ENCODE results near the gene CCDC88C.

DNA sequence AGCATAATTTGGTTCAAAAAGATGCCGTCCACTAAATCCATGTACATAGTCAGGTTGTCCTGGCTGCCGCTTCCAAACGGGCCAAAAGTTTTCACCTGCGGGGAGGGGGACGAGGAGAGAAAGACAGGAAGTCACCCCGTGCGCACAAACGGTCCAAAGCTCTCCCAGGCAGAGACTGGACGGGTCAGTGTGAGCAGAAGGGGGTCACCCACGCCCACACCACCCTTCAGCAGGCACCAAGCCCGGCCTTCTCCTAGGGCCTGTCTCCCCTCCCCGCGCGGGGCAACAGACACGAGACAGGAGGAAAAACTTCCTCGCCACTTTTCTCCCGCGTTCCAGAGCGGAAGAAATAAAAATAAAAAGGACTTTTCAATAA lies 888 bp downstream of the CCDC88C start:
- no peak for TF ChIP-seq POLR2A (IDR thresholded peaks at IDR 0.05)
- TF ChIP-seq, protein P1, sequence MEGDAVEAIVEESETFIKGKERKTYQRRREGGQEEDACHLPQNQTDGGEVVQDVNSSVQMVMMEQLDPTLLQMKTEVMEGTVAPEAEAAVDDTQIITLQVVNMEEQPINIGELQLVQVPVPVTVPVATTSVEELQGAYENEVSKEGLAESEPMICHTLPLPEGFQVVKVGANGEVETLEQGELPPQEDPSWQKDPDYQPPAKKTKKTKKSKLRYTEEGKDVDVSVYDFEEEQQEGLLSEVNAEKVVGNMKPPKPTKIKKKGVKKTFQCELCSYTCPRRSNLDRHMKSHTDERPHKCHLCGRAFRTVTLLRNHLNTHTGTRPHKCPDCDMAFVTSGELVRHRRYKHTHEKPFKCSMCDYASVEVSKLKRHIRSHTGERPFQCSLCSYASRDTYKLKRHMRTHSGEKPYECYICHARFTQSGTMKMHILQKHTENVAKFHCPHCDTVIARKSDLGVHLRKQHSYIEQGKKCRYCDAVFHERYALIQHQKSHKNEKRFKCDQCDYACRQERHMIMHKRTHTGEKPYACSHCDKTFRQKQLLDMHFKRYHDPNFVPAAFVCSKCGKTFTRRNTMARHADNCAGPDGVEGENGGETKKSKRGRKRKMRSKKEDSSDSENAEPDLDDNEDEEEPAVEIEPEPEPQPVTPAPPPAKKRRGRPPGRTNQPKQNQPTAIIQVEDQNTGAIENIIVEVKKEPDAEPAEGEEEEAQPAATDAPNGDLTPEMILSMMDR (IDR thresholded peaks at IDR 0.05): no peak
